ENCODE measurements around the gene SUCLA2. TPM values are rescaled to one million over a fixed set of nuclear protein-coding genes. Genes with fewer than 3 reads are reported as not detected.

Gene SUCLA2
- total and polyA plus RNA-seq, 3 donors from 2014 or later, result 32.7 to 50.0 (median 41.5) TPM

DNA sequence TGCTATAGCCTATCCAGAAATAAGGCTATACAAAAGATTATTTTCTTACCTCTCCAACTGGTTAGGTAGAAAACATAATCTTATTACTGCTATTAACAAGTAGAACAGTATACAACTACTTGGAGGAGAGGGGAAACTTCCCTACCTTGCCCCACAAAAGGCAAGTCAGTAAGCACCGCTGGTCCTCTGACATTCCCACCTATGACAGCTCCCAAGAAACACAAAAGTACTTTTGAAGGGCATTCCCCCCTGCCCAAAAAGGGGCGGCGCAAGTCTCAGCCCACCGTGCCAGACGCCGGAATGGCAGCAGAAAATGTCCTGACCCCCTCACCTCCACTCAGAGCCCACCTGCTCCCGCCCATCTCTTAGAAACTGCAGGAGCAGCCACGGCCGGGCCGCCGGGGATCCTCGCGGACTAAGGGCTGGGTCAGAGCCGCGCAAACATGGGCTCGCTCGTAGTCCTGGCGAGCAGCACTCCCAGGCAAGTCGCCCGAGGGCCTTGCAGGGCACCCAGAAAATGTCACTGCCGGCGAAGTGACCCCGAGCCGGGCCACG, 437 bp downstream of the SUCLA2 start:
- TF ChIP-seq POLR2A (IDR thresholded peaks at IDR 0.05), result no peak
- TF ChIP-seq, protein P1, sequence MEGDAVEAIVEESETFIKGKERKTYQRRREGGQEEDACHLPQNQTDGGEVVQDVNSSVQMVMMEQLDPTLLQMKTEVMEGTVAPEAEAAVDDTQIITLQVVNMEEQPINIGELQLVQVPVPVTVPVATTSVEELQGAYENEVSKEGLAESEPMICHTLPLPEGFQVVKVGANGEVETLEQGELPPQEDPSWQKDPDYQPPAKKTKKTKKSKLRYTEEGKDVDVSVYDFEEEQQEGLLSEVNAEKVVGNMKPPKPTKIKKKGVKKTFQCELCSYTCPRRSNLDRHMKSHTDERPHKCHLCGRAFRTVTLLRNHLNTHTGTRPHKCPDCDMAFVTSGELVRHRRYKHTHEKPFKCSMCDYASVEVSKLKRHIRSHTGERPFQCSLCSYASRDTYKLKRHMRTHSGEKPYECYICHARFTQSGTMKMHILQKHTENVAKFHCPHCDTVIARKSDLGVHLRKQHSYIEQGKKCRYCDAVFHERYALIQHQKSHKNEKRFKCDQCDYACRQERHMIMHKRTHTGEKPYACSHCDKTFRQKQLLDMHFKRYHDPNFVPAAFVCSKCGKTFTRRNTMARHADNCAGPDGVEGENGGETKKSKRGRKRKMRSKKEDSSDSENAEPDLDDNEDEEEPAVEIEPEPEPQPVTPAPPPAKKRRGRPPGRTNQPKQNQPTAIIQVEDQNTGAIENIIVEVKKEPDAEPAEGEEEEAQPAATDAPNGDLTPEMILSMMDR (IDR thresholded peaks at IDR 0.05), result no peak
- H3K9me3 ChIP-seq, result no peaks in the 10 kb centered on the region
- peak overlapping the region; percentile 81 to 98 for H3K4me3 ChIP-seq
- intact Hi-C loops (cut with DNase I; ENCODE audit: low total_unique reads), result no loop called here
- WGBS, 2 donors, result 0% methylated on average over 3 to 6 of the region's 25 CpGs
- H3K27ac ChIP-seq, result peak overlapping the region; percentile 79 to 83
- DNase-seq, result no peak
- H3K4me1 ChIP-seq, result peaks cover 7% of the 10 kb centered on the region
- no peaks in the 10 kb centered on the region for H3K36me3 ChIP-seq (ENCODE audit: low read depth, missing control alignments)
- no peaks in the 10 kb centered on the region for H3K27me3 ChIP-seq

DNA sequence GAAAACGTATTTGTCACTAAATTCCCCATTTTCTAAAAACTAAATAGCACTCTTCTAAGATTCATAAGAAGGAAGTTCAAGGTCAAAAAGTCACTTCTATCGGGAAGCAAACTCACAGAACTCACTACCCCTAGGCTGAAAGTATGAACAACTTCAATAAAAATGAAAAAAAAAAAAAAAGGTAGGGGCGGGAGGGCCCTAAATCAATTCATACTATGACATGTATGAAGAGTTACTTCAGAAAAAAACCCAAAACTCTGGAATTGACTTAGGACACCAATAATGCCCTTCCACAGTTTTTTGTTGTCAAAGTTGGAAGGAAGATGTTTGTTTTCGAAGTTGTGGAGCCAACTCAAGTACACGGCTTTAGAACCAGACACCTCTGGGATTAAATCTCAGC, 1.1 kb downstream of the SUCLA2 start:
- Histone ChIP-seq H3K4me1 (peaks cover 7% of the 10 kb centered on the region), H3K4me3 (peak overlapping the region; percentile 81 to 98), H3K9me3 (no peaks in the 10 kb centered on the region), H3K36me3 (ENCODE audit: low read depth, missing control alignments) (no peaks in the 10 kb centered on the region), H3K27ac (no peak overlapping the region), H3K27me3 (no peaks in the 10 kb centered on the region)
- TF ChIP-seq, protein P1 (IDR thresholded peaks at IDR 0.05), result no peak
- WGBS, 2 donors, result 18 to 22% methylated on average over 5 of the region's 5 CpGs
- DNase-seq, result no peak
- intact Hi-C loops (cut with DNase I; ENCODE audit: low total_unique reads), result no loop called here

DNA sequence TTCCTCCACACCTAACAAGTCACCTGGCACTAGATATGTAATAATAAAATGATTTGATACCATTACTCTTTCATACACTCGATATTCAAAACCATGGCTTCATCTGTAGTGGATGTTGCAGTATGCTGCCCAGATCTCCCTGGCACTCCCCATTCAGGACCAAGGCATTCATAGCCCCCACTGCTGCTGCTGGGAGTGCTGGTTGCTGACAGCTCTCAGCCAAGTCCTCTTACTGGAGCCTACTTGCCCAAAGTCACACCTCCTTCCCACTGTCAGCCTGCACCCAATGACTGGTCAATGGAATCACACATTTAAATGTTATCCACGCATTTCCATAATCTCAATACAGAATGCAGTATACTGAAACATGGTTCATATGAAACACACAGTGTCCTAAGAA, 3.7 kb downstream of the SUCLA2 start:
- WGBS, 2 donors, result 91 to 97% methylated on average over 2 of the region's 2 CpGs
- TF ChIP-seq, protein P1 (IDR thresholded peaks at IDR 0.05), result no peak
- no peak for TF ChIP-seq POLR2A (IDR thresholded peaks at IDR 0.05)
- intact Hi-C loops (cut with DNase I; ENCODE audit: low total_unique reads), result no loop called here
- Histone ChIP-seq H3K4me3 (no peak overlapping the region), H3K36me3 (ENCODE audit: low read depth, missing control alignments) (no peaks in the 10 kb centered on the region), H3K4me1 (peaks cover 7% of the 10 kb centered on the region), H3K27me3 (no peaks in the 10 kb centered on the region), H3K27ac (no peak overlapping the region), H3K9me3 (no peaks in the 10 kb centered on the region)
- no peak for DNase-seq

DNA sequence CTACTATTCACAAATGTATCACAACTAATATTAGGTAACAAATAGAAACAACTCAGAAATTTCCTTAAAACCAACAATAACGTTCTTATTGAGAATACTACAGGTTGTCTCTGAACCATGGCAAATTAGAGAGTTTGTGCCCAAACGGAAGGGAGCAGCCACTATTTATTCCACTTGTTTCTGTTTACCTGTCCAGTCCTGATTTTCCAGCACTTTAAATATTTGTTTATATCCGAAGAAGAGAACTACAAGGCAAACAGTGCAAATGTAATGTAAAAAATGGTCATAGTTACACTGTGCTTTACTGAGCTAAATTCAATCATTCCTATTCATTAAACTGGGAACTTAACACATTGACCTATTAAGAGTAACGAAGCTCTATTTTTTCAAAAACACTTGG, 9.2 kb downstream of the SUCLA2 start:
- TF ChIP-seq, protein P1 (IDR thresholded peaks at IDR 0.05), result no peak
- no peak for TF ChIP-seq POLR2A (IDR thresholded peaks at IDR 0.05)
- Histone ChIP-seq H3K27me3 (no peaks in the 10 kb centered on the region), H3K4me1 (no peaks in the 10 kb centered on the region), H3K4me3 (no peak overlapping the region), H3K9me3 (no peaks in the 10 kb centered on the region), H3K36me3 (ENCODE audit: low read depth, missing control alignments) (no peaks in the 10 kb centered on the region), H3K27ac (no peak overlapping the region)
- DNase-seq, result no peak
- 76 to 84% methylated on average over 4 of the region's 4 CpGs for WGBS, 2 donors
- intact Hi-C loops (cut with DNase I; ENCODE audit: low total_unique reads), result no loop called here

DNA sequence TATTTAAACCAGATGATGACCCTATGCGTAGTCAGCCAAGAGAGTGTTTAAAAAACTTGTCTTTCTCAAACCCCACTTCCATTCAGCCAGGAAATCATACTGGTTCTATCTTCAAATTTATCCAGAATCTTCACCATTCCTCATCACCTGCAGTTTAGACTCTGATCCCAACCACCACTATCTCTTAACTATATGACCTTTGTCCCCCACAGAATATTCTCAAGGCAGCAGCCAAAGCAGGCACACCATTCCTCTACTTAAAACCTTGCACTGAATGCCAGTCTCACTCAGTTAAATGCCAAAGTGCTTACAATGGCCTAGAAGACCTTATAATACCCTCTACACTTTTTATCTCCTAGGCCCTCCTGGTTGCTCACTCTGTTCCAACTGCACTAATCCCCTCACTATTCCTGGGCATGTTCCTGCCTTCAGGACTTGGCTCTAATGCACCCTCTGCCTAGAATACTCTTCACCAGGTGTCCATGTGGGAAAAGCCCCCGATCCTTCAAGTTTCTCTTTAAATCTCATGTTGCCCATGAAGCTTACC, 10.1 kb downstream of the SUCLA2 start:
- Histone ChIP-seq H3K9me3 (no peaks in the 10 kb centered on the region), H3K4me3 (no peak overlapping the region), H3K36me3 (ENCODE audit: low read depth, missing control alignments) (no peaks in the 10 kb centered on the region), H3K27ac (no peak overlapping the region), H3K4me1 (no peaks in the 10 kb centered on the region), H3K27me3 (no peaks in the 10 kb centered on the region)
- 91 to 98% methylated on average over 2 of the region's 2 CpGs for WGBS, 2 donors
- intact Hi-C loops (cut with DNase I; ENCODE audit: low total_unique reads), result no loop called here
- DNase-seq, result no peak
- TF ChIP-seq, protein P1 (IDR thresholded peaks at IDR 0.05), result no peak
- TF ChIP-seq POLR2A (IDR thresholded peaks at IDR 0.05), result no peak

Measured in testis (tissue), 3 donors.